ENCODE measurements around the gene WDR45B.

Gene WDR45B

GRCh38 chr17:82687871-82688270 is 39.6 kb upstream of the WDR45B start:
- no peak for TF ChIP-seq CTCF (IDR thresholded peaks at IDR 0.05)
- Histone ChIP-seq H3K4me1 (ENCODE audit: control insufficient read depth in 1 of 2, insufficient read depth in 1 of 2, low read depth in 1 of 2, low read length in 1 of 2) (no peaks in the 10 kb centered on the region), H3K4me3 (ENCODE audit: low read depth in 1 of 2, low read length in 1 of 2) (no peak overlapping the region), H3K9me3 (no peaks in the 10 kb centered on the region), H3K27ac (no peak overlapping the region), H3K27me3 (no peaks in the 10 kb centered on the region), H3K36me3 (no peaks in the 10 kb centered on the region)

GRCh38 chr17:82687375-82687861 is 39.2 kb upstream of the WDR45B start:
- Histone ChIP-seq H3K27me3 (no peaks in the 10 kb centered on the region), H3K9me3 (no peaks in the 10 kb centered on the region), H3K27ac (no peak overlapping the region), H3K4me1 (ENCODE audit: control insufficient read depth in 1 of 2, insufficient read depth in 1 of 2, low read depth in 1 of 2, low read length in 1 of 2) (no peaks in the 10 kb centered on the region), H3K36me3 (no peaks in the 10 kb centered on the region), H3K4me3 (ENCODE audit: low read depth in 1 of 2, low read length in 1 of 2) (no peak overlapping the region)
- no peak for TF ChIP-seq CTCF (IDR thresholded peaks at IDR 0.05)

- no peaks in the 10 kb centered on the region for H3K27me3 ChIP-seq
- no peaks in the 10 kb centered on the region for H3K9me3 ChIP-seq
- no peak overlapping the region for H3K4me3 ChIP-seq (ENCODE audit: low read depth in 1 of 2, low read length in 1 of 2)
- no peak overlapping the region for H3K27ac ChIP-seq
- no peak for TF ChIP-seq CTCF (IDR thresholded peaks at IDR 0.05)
- H3K4me1 ChIP-seq (ENCODE audit: control insufficient read depth in 1 of 2, insufficient read depth in 1 of 2, low read depth in 1 of 2, low read length in 1 of 2), result no peaks in the 10 kb centered on the region
- no peaks in the 10 kb centered on the region for H3K36me3 ChIP-seq
Observed at GRCh38 chr17:82686366-82687324, 38.4 kb upstream of the WDR45B start.

GRCh38 chr17:82685291-82685690 is 37.0 kb upstream of the WDR45B start:
- TF ChIP-seq CTCF (IDR thresholded peaks at IDR 0.05), result no peak

GRCh38 chr17:82684228-82684841 is 36.1 kb upstream of the WDR45B start:
- H3K4me1 ChIP-seq (ENCODE audit: control insufficient read depth in 1 of 2, insufficient read depth in 1 of 2, low read depth in 1 of 2, low read length in 1 of 2), result no peaks in the 10 kb centered on the region
- no peak overlapping the region for H3K27ac ChIP-seq
- H3K27me3 ChIP-seq, result no peaks in the 10 kb centered on the region
- H3K9me3 ChIP-seq, result peaks cover 5% of the 10 kb centered on the region
- no peak for TF ChIP-seq CTCF (IDR thresholded peaks at IDR 0.05)
- no peaks in the 10 kb centered on the region for H3K36me3 ChIP-seq
- no peak overlapping the region for H3K4me3 ChIP-seq (ENCODE audit: low read depth in 1 of 2, low read length in 1 of 2)

More at GRCh38 chr17:82685291-82685690, 37.0 kb upstream of the WDR45B start:
- Histone ChIP-seq H3K9me3 (peaks cover 5% of the 10 kb centered on the region), H3K4me1 (ENCODE audit: control insufficient read depth in 1 of 2, insufficient read depth in 1 of 2, low read depth in 1 of 2, low read length in 1 of 2) (no peaks in the 10 kb centered on the region), H3K4me3 (ENCODE audit: low read depth in 1 of 2, low read length in 1 of 2) (no peak overlapping the region), H3K27ac (no peak overlapping the region), H3K27me3 (no peaks in the 10 kb centered on the region), H3K36me3 (no peaks in the 10 kb centered on the region)
